ENCODE results near the gene GPR132.

GRCh38 chr14:105095236-105095805 is 30.1 kb upstream of the GPR132 start:
- no peak for TF ChIP-seq TEAD4 (IDR thresholded peaks at IDR 0.05; ENCODE audit: low read depth, low read length)
- TF ChIP-seq CTCF (IDR thresholded peaks at IDR 0.05; ENCODE audit: control extremely low read depth in 1 of 3, insufficient read depth in 1 of 3, low read depth in 1 of 3, low read length in 3 of 3), result no peak
- no peak for TF ChIP-seq CEBPB (IDR thresholded peaks at IDR 0.05; ENCODE audit: low read depth, low read length)
- no peak for TF ChIP-seq MAFK (IDR thresholded peaks at IDR 0.05; ENCODE audit: low read depth, low read length)
- no peak for TF ChIP-seq POLR2A (IDR thresholded peaks at IDR 0.05; ENCODE audit: control extremely low read depth in 1 of 2, low read depth in 2 of 2, low read length in 2 of 2)
- TF ChIP-seq SUZ12 (IDR thresholded peaks at IDR 0.05; ENCODE audit: low read length), result no peak

All from H1 (cell line).